ENCODE data around the gene SLC17A8.

DNA sequence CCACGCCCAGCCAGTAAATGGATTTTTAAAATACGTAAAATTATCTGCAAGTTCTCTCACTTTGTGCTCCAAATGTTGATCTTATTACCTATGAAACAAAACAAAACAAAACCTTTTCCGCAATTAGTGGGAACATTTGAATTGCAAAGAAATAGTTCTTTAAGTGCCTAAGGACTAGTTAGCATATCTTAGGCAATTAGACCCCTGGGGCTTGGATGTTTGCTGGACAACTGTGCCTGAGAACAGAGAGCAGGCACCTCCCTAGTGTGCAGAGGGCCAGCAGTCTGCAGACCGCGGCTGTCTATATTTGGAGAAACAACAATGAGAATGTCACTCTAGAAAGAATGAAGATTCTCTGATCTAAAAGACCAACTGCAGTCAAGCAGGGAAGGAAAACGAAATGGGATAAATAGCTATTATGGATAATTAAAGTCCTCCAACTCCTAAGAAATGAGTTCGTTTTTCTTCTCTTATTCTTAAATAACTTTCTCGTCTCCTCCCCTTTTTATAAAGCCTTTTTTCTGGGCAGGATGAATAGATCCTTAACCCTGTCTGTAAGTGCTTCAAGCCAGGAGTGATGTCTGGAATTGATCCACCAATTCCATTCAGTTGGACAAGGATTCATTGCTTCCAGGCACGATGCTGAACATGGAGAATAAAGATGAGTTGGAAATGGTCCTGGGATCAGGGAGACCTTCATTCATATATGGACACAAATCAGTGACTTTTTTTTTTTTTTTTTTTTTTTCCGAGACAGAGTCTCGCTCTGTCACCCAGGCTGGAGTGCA lies 16.2 kb downstream of the SLC17A8 start:
- no peak for TF ChIP-seq POLR2A (IDR thresholded peaks at IDR 0.05)
- TF ChIP-seq, protein P1, sequence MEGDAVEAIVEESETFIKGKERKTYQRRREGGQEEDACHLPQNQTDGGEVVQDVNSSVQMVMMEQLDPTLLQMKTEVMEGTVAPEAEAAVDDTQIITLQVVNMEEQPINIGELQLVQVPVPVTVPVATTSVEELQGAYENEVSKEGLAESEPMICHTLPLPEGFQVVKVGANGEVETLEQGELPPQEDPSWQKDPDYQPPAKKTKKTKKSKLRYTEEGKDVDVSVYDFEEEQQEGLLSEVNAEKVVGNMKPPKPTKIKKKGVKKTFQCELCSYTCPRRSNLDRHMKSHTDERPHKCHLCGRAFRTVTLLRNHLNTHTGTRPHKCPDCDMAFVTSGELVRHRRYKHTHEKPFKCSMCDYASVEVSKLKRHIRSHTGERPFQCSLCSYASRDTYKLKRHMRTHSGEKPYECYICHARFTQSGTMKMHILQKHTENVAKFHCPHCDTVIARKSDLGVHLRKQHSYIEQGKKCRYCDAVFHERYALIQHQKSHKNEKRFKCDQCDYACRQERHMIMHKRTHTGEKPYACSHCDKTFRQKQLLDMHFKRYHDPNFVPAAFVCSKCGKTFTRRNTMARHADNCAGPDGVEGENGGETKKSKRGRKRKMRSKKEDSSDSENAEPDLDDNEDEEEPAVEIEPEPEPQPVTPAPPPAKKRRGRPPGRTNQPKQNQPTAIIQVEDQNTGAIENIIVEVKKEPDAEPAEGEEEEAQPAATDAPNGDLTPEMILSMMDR (IDR thresholded peaks at IDR 0.05): no peak
